NCI-H2227 treated with DMSO at 0.1 percent for 48 hours (cell line): ENCODE results near the gene GTF2H4.

ENCODE experiments used
- DNase-seq: peaks from one replicate; lab custom pipeline; 2025; lab: John Stamatoyannopoulos, UW

The GTF2H4 gene

DNA sequence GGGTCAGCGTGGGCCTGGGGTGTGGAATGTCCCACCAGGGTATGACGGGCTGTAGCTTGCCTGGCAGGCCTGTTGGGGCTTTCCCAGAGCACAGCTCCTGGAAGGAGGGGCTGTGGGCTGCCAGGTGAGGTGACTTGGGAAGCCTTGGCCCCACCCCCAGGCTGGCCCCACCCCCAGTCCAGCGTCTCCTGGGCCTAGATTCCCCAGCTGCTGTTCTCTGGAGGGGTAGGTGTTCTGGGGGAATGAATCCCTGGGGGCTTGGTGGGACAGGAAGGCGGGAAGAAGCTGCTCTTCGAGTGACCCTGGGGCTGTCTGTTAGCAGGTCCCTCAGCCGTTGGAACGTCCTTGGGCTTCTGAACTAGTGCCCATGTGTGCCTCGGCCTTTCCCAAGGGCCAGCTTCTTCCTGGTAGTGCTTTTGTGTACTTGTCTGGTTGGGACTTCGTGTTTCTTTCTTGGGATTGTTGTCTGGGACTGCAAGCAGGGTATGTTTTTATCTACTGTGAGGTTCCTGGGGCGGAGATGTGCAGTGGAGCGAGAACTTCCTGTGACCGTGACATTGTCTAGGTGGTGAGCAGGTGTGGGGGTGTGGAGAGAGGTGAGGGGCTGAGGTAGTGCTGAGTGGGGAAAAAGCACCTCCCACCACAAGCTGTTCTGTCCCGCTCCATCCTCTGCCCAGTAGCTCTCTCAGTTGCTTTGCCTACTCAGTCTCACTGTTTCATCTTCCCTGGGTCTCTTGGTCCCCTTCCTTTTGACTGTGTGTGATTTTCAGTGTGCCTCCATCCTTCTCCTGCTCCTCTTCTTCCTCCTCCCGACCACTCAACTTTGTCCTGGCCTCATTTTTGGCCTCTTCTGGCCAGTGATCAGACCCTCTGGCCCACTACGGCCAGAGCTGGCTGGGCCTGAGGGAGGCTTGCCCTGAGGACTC is 25.0 kb upstream of the GTF2H4 start:
- peak; percentile 37 for DNase-seq

DNA sequence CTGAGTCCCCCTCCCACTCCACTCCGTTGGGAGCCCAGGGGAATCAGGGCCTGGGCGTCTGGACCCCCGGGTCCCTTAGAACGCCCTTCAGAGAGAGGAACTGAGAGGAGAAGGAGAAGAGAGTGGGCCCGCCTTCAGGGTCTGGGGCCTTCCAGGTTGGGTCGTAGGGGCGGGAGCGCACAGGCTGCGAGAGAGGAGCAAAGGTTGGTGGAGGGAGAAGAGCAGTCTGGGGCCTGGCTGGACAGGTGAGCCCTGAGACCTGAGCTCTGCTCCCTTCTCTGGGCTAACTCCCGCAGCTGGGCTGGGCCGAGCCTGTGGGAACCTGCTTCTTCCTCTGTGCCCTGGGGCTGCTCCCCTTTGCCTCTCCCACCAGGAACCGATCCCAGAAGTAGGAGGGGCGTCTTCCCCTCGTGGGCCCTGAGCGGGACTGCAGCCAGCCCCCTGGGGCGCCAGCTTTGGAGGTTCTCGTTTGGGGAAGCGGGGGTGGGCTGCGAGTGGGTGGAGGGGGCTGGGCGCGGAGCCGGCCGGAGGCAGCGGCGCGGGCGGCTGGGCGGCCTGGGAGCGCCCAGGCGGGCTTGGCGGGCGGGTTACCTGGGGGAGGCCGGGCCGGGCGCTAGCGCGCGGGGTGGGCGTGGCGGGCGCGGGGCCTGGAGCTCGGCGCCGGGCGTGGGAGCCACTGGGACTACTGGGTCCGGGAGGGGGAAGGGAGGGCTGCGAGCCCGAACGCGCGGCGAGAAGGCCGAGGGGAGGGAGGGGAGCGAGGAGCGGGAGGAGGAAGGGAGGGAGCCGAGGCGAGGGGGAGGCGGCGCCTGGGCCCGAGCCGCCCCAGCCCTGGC is 24.1 kb upstream of the GTF2H4 start, which contains the start of gene DDR1:
Gene DDR1, plus strand, starts transcription at position 835 of the 836 bp plus-strand sequence. CDS start 4,211 bp downstream, outside the sequence.
- peak; percentile 23 for DNase-seq

DNA sequence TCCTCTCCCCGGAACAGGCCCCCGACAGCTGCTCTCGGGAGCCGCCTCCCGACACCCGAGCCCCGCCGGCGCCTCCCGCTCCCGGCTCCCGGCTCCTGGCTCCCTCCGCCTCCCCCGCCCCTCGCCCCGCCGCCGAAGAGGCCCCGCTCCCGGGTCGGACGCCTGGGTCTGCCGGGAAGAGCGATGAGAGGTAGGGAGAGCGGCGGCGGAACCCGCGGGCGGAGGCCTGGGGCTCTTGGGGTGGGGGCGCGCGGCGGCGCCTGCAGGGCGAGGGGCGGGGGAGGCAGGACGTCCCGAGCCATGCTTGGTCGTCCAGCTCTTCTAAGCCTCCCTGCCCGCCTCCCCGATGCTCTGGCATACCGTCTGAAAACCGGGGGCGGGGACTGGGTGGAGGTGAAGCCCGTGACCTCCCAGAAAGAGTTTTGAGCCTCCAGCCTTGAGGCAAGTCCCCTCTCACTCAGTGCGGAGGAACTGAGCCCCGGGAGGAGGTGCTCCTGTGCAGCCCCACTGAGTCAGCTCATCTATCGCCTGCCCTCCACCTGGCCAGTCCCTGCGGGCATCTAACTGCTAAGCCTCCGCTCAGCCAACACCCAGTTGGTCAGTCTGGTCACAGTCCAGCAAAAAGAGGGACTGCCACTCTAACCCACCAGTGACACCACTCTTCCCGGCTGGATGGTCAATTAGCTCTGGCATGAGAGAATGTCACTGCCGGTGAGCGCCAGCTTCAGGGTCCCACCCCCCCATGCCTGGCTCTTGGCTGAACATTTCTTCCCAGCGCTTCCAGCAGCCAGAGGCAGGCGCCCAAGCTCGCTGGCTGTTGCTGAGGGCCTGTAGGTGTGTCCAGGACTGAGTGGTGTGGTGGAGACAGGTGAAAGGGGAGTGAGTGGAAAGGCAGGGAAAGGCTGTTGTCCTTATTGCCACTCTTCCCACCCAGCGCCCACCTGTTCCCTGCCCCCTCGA is 23.2 kb upstream of the GTF2H4 start:
- DNase-seq = no peak

DNA sequence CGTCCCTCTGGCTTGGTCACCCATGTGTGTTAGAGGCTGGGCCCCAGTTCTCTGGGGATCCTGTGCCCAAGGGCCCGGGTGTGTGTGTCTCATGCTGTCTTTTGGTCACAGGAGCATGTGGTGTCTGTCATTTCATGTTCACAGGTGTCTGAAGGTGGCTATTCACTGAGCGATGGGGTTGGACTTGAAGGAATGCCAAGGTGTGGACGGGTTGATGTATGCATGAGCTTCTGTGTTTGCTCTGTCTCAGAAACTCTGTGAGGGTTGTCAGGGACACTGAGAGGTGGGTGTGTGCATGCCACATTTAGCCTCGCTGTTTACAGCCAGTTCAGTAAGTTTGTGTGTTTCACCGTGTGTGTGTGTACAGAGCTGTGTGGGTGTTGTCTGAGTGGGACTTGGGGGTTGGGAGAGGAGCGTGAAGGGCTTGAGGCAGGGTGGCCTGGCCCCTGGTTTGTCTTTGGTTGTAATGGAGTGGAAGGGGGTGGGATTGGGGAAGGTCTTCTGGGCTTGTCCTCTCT is 22.5 kb upstream of the GTF2H4 start:
- DNase-seq = no peak

DNA sequence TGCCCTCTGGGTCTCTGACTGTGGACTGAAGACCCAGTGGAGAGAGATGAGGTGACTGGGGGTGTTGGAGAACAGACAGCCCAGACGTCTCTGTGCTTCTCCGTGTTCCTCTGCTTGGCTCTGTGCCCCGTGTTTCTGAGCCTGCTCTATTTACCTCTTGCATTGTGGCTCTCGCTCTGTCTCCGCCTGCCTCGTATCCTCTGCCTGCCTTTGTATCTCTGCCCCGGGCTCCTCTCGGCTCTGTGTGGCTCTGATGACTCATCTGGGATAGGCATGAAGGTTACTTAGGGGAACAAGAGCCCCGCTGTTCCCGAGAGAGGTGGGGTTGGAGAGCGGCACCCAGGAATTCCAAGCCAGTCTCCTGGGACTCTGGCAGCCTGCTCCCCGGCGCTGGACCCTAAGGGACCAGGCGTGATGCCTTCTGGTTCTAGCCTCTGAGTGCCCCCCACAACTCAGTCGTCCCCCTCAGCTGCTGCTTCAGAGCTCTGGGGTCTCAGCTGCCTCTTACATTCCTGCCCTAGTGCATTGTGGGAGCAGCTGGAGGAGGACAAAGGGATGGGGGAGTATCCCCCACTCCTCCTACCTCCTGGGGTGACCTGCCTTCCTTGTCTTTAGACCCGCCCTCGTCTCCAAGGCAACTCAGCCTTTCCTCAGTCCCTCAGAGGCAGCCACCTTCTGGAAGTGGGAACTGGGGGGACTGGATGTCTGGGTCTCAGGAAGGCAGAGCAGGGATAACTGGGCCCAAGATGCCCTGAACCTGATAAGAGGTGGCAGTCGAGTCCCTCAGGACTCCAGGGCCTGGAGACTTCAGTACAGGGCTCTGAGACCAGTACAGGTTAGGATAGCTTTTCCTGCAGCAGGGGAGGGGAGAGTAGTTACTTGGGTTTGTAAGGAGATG is 21.8 kb upstream of the GTF2H4 start:
- DNase-seq = peak; percentile 86

DNA sequence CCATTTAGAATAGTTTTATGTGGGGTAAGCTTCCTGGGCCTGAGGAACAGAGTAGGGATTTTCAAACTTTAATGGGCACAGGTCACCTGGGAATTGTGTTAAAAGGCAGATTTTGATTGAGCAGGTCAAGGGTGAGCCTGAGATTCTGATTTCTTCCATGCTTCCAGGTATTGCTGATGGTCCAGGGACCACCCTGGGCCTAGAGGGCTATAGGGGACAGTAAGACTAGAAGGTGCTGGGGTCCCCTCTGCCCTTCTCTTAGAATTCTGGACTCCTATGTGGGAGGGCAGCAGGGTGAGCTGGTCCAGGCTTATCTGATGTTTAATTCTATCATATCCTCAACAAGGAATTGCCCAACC is 21.1 kb upstream of the GTF2H4 start:
- no peak for DNase-seq

DNA sequence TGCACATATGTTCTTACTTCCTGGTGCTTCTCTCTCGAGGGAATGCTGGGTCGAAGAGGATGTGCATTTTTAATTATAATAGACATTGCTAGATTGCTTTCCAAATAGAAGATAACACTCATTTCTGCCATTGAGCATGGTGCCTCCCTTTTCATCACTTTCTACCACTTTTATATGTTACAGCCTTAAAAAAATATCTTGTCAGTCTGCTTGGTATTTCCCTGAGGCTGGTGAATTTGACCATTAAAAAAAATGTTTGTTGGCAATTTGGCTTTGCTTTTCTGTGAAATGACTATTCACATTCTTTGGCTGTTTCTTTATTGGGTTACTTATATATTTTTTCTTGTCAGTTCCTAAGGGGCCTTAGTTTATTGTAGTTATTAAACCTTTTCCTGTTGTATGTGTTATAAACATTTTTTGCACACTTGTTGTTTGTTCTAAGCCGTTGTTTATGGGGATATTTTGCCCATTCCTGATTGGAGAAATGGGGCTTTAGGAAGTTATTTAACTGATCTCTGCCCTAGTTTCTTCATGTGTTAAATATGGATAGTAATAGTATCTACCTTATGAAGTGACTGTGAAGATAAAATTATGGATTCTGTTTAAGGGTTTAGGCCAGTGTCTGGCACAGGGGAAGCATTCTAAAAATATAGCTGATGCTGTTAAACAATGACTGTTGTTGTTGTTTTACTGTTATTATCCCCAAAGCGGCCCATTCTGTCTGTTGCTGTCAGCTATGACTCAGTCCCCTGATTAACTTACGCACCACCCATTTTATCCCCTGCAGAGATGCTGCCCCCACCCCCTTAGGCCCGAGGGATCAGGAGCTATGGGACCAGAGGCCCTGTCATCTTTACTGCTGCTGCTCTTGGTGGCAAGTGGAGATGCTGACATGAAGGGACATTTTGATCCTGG is 19.8 kb upstream of the GTF2H4 start:
- no peak for DNase-seq

DNA sequence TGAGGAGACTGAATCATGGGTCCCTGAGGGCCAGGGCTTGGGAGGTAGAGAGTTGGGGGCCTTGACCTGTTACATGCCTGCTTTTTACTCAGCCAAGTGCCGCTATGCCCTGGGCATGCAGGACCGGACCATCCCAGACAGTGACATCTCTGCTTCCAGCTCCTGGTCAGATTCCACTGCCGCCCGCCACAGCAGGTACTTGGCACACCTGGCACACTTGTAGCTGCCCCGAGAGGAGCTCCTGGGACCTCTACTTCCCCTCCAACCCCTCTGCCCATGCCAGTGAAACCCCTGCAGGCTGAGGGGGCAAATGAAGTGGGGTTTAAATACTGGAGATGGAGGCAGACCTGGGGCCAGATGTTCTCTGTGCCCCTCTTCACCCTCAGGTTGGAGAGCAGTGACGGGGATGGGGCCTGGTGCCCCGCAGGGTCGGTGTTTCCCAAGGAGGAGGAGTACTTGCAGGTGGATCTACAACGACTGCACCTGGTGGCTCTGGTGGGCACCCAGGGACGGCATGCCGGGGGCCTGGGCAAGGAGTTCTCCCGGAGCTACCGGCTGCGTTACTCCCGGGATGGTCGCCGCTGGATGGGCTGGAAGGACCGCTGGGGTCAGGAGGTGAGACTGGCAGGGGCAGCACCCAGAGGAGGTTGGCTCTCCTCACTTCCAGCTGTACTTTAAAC is 19.1 kb upstream of the GTF2H4 start:
- no peak for DNase-seq

DNA sequence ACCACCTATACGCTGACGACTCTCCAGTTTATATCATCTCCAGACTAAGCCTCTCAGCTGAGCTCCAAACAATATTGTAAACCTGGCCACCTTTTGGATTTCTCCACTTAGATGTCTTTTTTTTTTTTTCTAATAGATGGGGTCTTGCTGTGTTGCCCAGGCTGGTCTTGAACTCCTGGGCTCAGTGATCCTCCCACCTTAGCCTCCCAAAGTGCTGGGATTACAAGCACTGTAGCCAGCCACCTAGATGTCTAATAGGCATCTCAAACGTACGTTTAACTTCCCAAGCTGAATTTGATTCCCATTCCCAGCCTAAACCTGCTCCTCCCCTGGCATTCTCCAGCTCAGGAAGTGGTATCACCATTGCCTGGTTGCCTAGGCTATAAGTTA is 18.5 kb upstream of the GTF2H4 start:
- DNase-seq = no peak

DNA sequence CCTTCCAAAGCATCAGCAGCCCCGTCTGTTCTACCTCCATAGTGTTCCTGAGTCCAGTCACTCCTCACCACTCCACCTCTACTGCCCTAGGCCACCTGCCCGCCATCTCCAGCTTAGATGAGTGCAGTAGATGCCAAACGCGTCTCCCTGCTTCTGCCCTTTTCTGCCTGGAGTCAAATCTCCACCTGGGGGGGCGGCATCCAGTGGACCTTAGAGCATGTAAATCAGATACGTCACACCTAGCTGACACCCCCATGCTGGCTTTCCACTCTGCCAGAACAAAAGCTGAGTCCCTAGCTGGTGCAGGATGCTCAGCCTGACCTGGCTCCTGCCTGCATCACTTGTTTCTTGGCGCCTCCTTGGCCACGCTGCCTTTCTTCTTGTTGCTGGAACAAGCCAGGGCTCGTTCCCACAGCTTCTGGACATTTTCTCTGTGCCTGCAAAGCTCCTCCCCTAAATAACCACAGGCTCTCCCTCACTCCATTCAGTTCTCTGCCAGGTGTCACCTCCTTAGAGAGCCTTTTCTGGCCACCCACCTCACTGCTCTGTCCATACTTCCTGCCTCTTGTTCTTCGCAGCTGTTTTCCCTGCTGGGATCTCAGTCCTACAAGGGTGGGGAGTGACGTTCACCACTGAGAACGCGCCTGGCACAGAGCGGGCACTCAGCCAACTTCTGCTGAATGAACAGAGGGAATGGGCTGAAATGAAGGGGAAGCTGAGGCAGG is 17.9 kb upstream of the GTF2H4 start:
- no peak for DNase-seq

DNA sequence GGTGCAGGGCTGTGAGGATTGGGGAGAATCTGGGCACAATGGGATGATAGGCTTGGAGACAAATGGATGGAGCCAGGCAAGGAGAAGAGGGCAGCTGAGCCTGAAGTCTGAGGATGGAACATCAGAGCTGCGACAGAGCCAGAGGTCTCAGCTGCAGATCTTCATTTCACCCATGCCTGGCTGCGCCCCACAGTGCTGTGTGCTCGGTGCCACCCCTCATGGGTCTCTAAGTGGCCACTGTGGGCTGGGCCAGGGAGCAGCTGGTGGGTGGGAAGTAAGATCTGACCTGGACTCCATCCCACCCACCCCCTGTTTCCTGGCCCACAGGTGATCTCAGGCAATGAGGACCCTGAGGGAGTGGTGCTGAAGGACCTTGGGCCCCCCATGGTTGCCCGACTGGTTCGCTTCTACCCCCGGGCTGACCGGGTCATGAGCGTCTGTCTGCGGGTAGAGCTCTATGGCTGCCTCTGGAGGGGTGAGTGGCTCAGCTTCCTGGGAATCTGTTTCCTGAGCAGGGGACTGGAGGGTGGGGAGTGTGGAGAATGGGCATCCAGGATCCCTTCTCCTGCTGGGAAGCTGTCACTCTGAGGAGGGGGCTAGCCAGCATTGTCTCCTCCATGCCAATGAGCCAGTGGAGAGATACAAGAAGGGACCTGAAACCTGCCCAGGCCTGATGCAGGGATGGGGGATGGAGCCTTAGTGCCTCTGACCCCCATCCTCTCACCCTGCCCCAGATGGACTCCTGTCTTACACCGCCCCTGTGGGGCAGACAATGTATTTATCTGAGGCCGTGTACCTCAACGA is 17.2 kb upstream of the GTF2H4 start:
- DNase-seq = no peak

DNA sequence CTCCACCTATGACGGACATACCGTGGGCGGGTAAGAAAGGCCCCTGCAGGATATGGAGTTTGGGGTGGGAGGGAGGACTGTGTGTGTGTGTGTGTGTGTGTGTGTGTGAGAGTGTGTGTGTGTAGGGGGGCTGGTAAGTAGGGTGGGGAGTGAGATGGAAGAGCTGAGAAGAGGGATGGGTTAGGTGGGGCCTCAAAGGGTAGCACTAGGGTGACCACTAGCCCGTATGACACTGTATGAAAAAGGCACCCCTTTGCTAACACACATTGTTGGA is 16.6 kb upstream of the GTF2H4 start:
- no peak for DNase-seq

DNA sequence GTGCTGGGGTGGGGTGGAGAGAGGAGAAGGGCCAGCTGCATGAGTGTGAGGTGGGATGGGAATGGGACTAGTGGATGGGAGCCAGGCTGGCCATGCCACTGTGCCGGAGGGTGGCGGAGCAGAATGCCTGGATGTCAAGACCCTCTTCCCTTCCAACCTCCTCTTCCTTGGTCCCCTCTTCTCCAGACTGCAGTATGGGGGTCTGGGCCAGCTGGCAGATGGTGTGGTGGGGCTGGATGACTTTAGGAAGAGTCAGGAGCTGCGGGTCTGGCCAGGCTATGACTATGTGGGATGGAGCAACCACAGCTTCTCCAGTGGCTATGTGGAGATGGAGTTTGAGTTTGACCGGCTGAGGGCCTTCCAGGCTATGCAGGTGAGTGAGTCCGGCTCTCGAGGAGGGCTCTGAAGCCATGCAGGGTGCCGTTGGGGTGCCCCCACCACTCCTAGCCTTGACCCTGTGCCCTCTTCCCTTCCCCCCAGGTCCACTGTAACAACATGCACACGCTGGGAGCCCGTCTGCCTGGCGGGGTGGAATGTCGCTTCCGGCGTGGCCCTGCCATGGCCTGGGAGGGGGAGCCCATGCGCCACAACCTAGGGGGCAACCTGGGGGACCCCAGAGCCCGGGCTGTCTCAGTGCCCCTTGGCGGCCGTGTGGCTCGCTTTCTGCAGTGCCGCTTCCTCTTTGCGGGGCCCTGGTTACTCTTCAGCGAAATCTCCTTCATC is 16.0 kb upstream of the GTF2H4 start:
- no peak for DNase-seq

DNA sequence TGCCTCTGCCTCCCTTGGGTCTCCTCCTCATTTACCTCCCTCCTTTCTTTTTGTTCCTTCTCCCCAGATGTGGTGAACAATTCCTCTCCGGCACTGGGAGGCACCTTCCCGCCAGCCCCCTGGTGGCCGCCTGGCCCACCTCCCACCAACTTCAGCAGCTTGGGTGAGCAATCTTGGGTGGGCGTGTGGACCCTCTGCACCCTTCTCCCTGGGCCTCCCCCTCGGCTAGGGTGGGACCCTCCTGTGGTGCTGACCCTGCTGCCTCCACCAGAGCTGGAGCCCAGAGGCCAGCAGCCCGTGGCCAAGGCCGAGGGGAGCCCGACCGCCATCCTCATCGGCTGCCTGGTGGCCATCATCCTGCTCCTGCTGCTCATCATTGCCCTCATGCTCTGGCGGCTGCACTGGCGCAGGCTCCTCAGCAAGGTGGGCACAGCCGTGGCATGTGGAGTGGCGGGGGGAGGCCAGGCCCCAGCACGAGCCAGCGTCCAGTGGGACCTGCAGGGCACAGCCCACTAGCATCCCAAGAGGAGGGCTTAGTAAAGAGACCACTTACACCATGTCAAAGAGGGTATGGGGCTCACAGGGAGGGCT is 14.9 kb upstream of the GTF2H4 start:
- DNase-seq = no peak

DNA sequence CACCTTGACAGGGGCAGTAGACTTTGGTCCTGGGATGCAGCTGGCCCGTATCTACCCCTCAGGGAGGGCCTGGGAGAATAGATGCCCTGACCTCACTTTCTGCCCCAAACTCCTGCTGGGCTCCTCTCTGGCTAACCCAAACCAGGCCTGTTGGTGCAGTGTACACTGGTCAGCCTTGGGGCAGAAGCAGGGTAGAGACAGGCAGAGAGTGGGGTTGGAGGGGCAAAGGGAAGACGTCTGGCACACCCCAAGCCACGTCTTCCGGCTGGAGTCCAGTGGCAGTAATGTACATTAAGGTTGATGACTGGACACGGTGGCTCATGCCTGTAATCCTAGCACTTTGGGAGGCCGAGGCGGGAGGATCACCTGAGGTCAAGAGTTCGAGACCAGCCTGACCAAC is 14.3 kb upstream of the GTF2H4 start:
- no peak for DNase-seq

DNA sequence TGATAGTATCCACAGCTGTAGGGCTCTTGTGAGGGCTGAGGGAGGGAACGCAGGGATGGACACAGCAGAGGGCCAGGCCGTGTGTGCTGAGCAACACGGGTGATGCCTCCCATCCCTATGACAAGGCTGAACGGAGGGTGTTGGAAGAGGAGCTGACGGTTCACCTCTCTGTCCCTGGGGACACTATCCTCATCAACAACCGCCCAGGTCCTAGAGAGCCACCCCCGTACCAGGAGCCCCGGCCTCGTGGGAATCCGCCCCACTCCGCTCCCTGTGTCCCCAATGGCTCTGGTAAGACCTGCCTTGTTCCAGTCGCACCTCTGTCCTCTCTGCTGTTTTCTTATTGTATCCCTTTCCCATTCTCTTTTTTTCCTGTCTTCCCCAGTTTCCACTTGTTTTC is 13.6 kb upstream of the GTF2H4 start:
- DNase-seq = no peak

DNA sequence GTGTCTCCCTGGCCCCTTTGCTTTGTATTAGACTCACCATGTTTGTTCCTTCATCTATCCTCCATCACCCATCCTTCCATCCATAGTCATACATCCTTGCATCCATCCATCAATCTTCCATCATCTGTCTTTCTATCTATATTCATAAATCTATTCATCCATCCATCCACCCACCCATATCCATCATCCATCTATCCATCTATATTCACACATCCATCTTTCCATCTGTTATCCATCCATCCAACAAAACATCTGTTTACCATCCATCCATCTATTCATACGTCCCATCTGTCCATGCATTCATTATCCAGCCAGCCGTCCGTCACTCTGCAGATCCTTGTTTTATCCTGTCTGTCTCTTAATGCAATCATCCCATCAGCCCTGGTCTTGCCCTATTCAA is 13.1 kb upstream of the GTF2H4 start:
- DNase-seq = no peak
